Skeletal muscle tissue (tissue), 4 donors: Measurements from ENCODE around the gene BPGM. TPM values are rescaled to one million over a fixed set of nuclear protein-coding genes. Genes with fewer than 3 reads are reported as not detected.

Source experiments
- H3K27ac ChIP-seq: one replicate; pipeline ENCODE4 v1.7.0; 2013; ENCODE audit warnings: mild to moderate bottlenecking, low read depth, low read length, inconsistent platforms
- H3K27me3 ChIP-seq, 3 donors: one replicate each; pipeline ENCODE4 v1.7.0; 2013; ENCODE audit warnings: low read length in 3 of 3; ENCODE audit not compliant: control insufficient read depth in 3 of 3, insufficient read depth in 3 of 3
- H3K36me3 ChIP-seq, 3 donors: one replicate each; pipeline ENCODE4 v1.7.0; 2013; ENCODE audit warnings: low read length in 3 of 3; ENCODE audit not compliant: control insufficient read depth in 3 of 3, insufficient read depth in 3 of 3
- H3K4me1 ChIP-seq, 3 donors: one replicate each; pipeline ENCODE4 v1.7.0; 2013; ENCODE audit warnings: low read length in 3 of 3, mild to moderate bottlenecking in 3 of 3; ENCODE audit not compliant: control insufficient read depth in 3 of 3, insufficient read depth in 3 of 3
- H3K4me3 ChIP-seq, 3 donors: one replicate each; pipeline ENCODE4 v1.7.0; 2013; ENCODE audit warnings: low read length in 3 of 3
- H3K9ac ChIP-seq, 3 donors: one replicate each; pipeline ENCODE4 v1.7.0; 2013; ENCODE audit warnings: low read length in 3 of 3, mild to moderate bottlenecking in 3 of 3, moderate library complexity in 2 of 3, low read depth in 1 of 3
- H3K9me3 ChIP-seq, 3 donors: one replicate each; pipeline ENCODE4 v1.7.0; 2013; ENCODE audit warnings: low read length in 3 of 3; ENCODE audit not compliant: control insufficient read depth in 3 of 3
- total RNA-seq: library from RNA; depleted of rRNA; stranded (reverse); fragments of >200 nt; gene quantifications from one replicate; pipeline ENCODE4 v1.2.3, GENCODE V29; 2014
- donor health status: Osteomylitis.

The BPGM gene
- total RNA-seq, 1 donor from 2014 or later, result 92.9 TPM

DNA sequence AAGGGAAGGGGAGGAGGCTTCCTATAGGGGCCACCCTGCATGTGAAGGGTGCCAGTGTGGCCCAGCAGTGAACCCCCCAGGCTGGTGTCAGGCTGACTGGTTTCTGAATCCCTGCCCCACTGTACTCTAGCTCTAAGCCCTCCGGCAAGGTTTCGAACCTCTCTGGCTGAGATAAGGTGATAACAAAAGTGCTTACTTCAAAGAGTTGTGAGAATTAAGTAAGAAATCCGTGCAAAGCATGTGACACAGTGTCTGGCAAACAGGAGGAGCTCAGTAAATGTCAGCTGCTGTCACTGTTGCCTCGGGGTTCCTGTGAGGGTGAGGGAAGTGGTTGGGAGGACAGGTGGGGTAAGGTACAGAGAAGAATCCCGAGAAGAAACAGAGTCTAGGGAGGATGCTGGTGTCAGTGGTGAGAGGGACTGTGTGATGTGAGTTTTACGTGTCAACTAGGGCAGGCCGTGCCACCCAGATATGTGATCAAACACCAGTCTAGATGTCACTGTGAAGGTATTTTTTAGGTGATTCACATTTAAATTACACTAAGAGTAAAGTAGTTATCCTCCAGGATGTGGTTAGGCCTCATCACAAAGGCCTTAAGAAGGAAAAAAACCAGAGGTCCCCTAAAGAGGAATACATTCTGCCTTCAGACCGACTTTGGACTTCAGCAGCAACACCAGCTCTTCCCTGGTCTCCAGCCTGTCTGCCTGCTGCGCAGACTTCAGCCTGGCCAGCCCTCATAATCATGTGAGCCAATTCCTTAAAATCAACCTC lies 64.4 kb downstream of the BPGM start:
- no peak overlapping the region for H3K9ac ChIP-seq
- no peak overlapping the region for H3K27ac ChIP-seq
- H3K4me3 ChIP-seq, result no peak overlapping the region
- H3K4me1 ChIP-seq, result no peaks in the 10 kb centered on the region
- no peaks in the 10 kb centered on the region for H3K27me3 ChIP-seq
- H3K9me3 ChIP-seq, result no peaks in the 10 kb centered on the region
- no peaks in the 10 kb centered on the region for H3K36me3 ChIP-seq

DNA sequence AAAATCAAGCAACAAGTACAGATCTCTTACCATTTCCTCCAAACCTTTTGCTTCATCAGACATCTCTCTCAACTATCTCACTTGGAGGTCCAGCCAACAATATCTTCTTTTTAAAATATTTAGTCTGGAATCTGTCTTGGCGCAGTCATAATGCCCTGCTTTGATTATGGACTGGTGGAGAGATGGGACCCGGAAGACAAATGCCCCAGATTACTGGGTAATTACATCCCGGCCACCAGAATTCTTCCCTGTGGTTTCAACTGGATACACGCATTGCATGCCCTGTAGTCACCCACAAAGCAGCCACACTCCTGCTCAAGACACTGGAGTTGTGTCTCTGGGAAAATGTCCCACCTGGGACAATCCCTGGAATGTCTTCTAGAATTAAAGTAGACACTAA lies 65.5 kb downstream of the BPGM start:
- Histone ChIP-seq H3K36me3 (no peaks in the 10 kb centered on the region), H3K4me3 (no peak overlapping the region), H3K4me1 (no peaks in the 10 kb centered on the region), H3K27ac (no peak overlapping the region), H3K27me3 (no peaks in the 10 kb centered on the region), H3K9me3 (no peaks in the 10 kb centered on the region), H3K9ac (no peak overlapping the region)

DNA sequence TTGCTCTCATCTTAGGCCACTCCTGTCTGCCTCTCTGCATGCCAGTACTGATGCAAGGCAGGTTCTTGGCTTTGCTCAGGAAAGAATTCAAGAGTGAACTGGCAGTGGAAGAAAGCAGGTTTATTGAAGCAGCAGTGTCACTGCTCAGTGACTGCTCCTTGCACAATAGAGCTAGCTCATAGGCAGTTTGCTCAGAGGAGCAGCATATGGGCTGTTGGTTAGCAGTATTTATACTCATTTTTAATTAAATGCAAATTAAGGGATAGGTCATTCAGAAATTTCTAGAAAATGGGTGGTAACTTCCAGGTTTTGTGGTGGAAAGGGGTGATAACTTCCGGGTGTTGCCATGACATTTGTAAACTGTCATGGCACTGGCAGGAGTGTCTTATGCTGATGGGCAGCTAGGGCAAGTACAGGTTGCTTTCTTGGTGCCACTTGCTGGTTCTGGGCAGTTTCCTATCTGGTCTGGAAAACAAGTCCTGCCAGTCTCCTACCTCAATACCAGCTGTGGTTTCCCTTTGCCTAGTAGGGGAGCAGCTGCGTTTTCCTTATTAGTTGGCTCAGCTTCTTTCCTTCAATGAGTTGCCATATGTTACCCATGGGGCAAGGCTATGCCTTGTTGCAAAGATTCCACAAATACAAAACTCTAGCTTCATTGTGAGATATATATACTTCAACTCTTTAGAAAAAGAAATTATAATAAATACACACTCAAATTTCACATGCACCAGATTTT lies 68.0 kb downstream of the BPGM start:
- Histone ChIP-seq H3K4me3 (no peak overlapping the region), H3K27ac (no peak overlapping the region), H3K27me3 (no peaks in the 10 kb centered on the region), H3K9me3 (no peaks in the 10 kb centered on the region), H3K9ac (no peak overlapping the region), H3K4me1 (peaks cover 0 to 1% (median 0%) of the 10 kb centered on the region in 3 donors), H3K36me3 (no peaks in the 10 kb centered on the region)

GRCh38 chr7:134718211-134718875 lies 71.7 kb downstream of the BPGM start:
- Histone ChIP-seq H3K4me1 (peaks cover 0 to 9% (median 5%) of the 10 kb centered on the region in 3 donors), H3K9me3 (no peaks in the 10 kb centered on the region), H3K27ac (no peak overlapping the region), H3K9ac (no peak overlapping the region), H3K36me3 (no peaks in the 10 kb centered on the region), H3K4me3 (no peak overlapping the region), H3K27me3 (no peaks in the 10 kb centered on the region)

DNA sequence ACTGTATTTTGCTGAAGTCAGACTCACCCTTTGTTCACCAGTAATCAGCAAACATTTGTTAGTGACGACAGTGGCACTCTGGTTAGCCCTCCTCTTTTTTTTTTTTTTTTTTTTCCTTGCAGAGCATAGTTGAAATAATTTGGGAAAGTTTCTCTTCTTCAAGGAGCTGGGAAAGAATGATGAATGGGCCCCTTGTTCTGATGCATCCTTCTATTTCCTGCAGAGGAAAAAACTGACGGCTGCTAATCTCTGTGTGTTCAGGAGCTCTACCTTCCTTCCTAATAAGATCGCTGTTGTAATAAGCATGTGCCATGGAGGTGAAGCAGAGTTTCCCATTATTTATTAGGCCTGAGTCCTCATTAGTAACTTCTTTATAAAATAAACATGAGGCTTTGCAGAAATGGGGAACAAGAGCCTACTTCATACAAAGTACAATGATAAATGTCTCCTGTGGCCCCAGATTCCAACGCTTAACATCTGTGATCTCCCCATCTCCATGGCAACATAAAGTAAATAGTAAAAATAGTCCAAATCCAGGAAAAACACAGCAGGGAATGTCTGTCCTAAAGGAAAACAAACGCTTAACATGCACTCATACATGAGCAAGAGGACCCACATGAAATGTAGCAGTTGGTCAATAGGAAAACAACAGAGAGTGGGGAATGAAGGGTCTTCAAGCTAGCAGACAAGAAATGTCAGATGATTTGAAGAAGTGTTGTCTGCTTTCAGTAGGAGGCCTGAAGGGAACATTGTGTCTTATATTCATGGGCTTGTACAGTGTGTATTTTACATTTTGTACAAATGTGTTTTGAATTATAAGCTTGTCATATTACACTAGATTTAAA lies 73.7 kb downstream of the BPGM start:
- Histone ChIP-seq H3K36me3 (no peaks in the 10 kb centered on the region), H3K27ac (peak overlapping the region; percentile 62), H3K27me3 (no peaks in the 10 kb centered on the region), H3K9me3 (no peaks in the 10 kb centered on the region), H3K9ac (no peak overlapping the region), H3K4me1 (peaks cover 0 to 11% (median 5%) of the 10 kb centered on the region in 3 donors), H3K4me3 (peak overlapping the region in 1 of 3 donors; percentile 9)

GRCh38 chr7:134721171-134721570 lies 74.5 kb downstream of the BPGM start:
- no peaks in the 10 kb centered on the region for H3K27me3 ChIP-seq
- H3K36me3 ChIP-seq, result no peaks in the 10 kb centered on the region
- H3K4me3 ChIP-seq, result no peak overlapping the region
- no peak overlapping the region for H3K9ac ChIP-seq
- peak overlapping the region; percentile 62 for H3K27ac ChIP-seq
- H3K4me1 ChIP-seq, result peaks cover 0 to 11% (median 5%) of the 10 kb centered on the region in 3 donors
- no peaks in the 10 kb centered on the region for H3K9me3 ChIP-seq

GRCh38 chr7:134722786-134723322 lies 76.2 kb downstream of the BPGM start:
- Histone ChIP-seq H3K27ac (no peak overlapping the region), H3K4me3 (no peak overlapping the region), H3K4me1 (peaks cover 0 to 11% (median 5%) of the 10 kb centered on the region in 3 donors), H3K9me3 (no peaks in the 10 kb centered on the region), H3K9ac (no peak overlapping the region), H3K27me3 (no peaks in the 10 kb centered on the region), H3K36me3 (no peaks in the 10 kb centered on the region)

DNA sequence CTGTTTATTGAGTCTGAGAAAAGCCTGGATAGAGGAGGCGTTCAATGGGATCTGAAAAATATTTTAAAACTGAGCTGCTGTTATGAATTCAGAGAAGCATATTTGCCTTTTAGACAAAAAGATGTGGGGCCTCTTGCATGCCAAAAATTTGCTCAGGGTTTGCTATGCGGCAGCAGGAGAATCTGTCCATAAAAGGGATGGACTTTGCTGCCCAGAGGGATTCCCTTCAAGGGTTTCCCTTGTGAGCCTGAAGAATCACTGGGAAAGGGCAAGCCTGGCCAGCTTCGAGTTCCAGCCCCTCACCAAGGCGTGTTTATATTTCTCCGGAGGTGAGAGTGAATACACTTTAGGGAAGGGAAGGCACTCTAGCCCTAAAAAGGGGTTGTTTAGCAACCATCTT lies 77.2 kb downstream of the BPGM start:
- Histone ChIP-seq H3K27me3 (no peaks in the 10 kb centered on the region), H3K9me3 (no peaks in the 10 kb centered on the region), H3K9ac (no peak overlapping the region), H3K36me3 (no peaks in the 10 kb centered on the region), H3K4me1 (peaks cover 0 to 11% (median 5%) of the 10 kb centered on the region in 3 donors), H3K4me3 (no peak overlapping the region), H3K27ac (no peak overlapping the region)

DNA sequence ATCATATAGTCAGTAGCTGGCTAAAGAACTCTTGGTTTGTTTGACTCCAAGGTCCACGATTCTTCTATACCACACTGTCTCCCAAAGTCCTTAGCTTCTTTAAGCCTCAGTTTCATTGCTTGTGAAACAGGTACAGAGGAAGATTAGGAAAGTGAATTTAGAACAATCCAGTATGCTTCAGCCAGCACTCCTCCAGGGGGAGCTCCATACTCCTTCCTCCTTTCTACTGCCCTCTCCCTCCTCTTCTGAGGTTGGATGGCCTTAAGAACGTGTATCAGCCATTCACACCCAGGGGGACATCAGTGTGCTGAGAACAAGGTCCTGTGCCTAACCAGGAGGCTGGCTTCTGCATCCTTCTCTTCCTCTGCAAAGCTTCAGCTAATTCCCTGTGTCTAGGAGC lies 78.0 kb downstream of the BPGM start:
- H3K4me3 ChIP-seq, result no peak overlapping the region
- no peaks in the 10 kb centered on the region for H3K36me3 ChIP-seq
- no peak overlapping the region for H3K9ac ChIP-seq
- no peaks in the 10 kb centered on the region for H3K9me3 ChIP-seq
- H3K27ac ChIP-seq, result no peak overlapping the region
- peaks cover 0 to 14% (median 5%) of the 10 kb centered on the region in 3 donors for H3K4me1 ChIP-seq
- no peaks in the 10 kb centered on the region for H3K27me3 ChIP-seq
